Posterior cingulate gyrus (tissue), 11 donors: ENCODE data around the gene SPECC1L.
A peak's percentile ranks its signal among the peaks of the same experiment; 100 is the strongest.
"Not testable (repeated sequence)": the region's sequence is repeated elsewhere in the genome, so short reads cannot be mapped to it uniquely, and the experiment has no call there.

Experiments used
- DNase-seq, 10 donors: peaks; one replicate each; pipeline versions ENCODE4 v3.0.0 to v3.0.0-alpha.2; 2020 to 2021; ENCODE audit warnings: mixed read lengths in 3 of 10
- intact Hi-C: fragments of 100-400 bp; cut with DNase I; formaldehyde crosslinking; loops from one replicate; pipeline ENCODE4 v1.15.1; 2023

The SPECC1L gene

GRCh38 chr22:24245584-24246561 is 24.8 kb upstream of the SPECC1L start:
- DNase-seq: peak in 2 of 10 donors; percentile 57 to 59
- intact Hi-C loops: loop anchor here (5.0 kb wide), 1 partner anchor 59 kb away; no protein-coding TSS in a partner anchor

GRCh38 chr22:24247011-24247507 is 23.6 kb upstream of the SPECC1L start:
- intact Hi-C loops: loop anchor here (5.0 kb wide), 1 partner anchor 60 kb away; no protein-coding TSS in a partner anchor

DNA sequence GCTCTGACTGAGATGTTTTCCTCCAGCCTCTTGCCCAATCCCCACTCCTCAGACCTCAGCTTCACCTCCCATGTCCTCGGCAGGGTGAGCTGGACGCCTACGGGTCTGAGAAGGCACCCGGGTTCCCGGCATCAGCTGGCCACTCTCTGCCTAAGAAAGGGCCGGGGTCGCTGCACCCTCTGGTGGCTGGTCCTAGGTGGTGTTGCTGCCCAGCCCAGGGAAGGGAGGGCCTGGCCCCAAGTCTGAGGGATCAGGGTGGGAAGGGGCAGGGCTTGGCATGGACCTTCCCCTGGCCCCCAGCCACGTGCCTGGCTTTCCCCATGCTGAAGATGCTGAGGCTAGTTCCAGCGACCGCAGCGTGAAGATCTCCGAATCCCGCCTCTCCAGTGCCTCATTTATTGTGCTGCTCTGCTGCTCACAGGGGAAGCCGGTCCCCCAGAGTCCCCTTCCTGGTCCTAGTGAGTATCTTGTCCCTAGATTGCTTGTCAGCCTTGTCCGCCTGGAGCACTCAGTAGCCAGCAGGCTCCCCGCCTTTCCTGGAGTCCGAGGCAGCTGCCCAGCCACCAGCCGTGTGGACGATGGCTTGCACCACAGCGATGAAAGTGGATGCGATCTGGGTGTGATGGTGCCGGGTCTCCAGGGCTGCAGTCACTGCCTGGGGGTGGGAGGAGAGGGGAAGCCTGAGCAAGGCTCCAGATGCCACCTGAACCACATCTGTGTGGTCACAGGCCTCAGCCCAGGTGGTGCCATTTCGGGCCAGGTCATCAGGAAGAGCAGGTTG is 22.9 kb upstream of the SPECC1L start:
- intact Hi-C loops: loop anchor here (5.0 kb wide), 1 partner anchor 60 kb away; no protein-coding TSS in a partner anchor

More at GRCh38 chr22:24247011-24247507, 23.6 kb upstream of the SPECC1L start:
- peak in 1 of 10 donors; percentile 67 for DNase-seq

DNA sequence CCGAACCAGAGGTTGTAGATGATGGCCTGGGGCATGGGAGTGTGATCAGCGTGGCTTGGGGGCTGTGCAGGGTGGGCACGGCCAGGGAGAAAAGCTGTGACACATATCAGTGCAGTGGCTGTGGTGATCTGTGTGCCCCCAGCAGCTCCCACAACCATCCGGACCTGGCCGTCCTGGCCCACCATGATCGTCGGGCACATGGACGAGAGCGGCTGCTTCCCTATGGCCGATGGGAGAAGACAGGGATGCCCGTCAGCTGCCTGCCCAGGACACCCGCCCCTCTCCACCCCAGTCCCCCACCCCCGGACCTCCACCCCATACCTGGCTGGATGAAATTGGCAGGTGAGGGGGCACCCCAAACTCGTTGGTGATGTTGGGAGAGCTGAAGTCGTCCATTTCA is 22.0 kb upstream of the SPECC1L start:
- peak in 2 of 10 donors; percentile 39 to 62 for DNase-seq
- intact Hi-C loops: loop anchor here (5.0 kb wide), 1 partner anchor 61 kb away; no protein-coding TSS in a partner anchor

More for the DNA sequence above, 22.9 kb upstream of the SPECC1L start:
- DNase-seq: peak; percentile 60 to 96 (median 80)

- DNase-seq: not testable (repeated sequence)
- intact Hi-C loops: loop anchor here (5.0 kb wide), 1 partner anchor 62 kb away; no protein-coding TSS in a partner anchor
These were observed 21.2 kb upstream of the SPECC1L start for GRCh38 chr22:24249413-24249812.

GRCh38 chr22:24251286-24251685 is 19.3 kb upstream of the SPECC1L start:
- intact Hi-C loops: not testable (repeated sequence)
- peak in 1 of 10 donors; percentile 62 for DNase-seq

- peak in 1 of 10 donors; percentile 43 for DNase-seq
- intact Hi-C loops: not testable (repeated sequence)
These were observed 17.5 kb upstream of the SPECC1L start for GRCh38 chr22:24253126-24253525.

DNA sequence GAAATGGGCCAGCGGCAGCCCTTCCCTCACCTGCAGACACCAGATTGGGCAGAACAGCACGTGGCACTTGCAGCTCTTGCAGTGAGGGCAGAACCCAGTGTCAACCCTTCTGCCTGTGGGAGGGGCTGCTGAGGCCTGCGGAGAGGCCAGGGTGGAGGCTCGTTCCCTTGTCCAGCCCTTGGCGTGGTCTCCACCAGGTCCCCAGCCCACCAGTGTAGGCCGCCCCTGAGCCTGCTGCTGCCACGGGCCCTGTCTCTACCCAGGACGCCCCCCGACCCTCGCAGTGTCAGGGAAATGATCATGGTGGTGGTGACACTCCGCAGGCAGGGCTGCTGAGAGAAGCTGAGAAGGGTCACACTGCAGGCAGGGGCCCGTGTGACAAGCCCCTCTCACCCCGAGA is 14.5 kb upstream of the SPECC1L start:
- peak in 1 of 10 donors; percentile 26 for DNase-seq
- intact Hi-C loops: not testable (repeated sequence)

GRCh38 chr22:24256736-24257135 is 13.9 kb upstream of the SPECC1L start:
- intact Hi-C loops: not testable (repeated sequence)
- DNase-seq: peak in 1 of 10 donors; percentile 52

DNA sequence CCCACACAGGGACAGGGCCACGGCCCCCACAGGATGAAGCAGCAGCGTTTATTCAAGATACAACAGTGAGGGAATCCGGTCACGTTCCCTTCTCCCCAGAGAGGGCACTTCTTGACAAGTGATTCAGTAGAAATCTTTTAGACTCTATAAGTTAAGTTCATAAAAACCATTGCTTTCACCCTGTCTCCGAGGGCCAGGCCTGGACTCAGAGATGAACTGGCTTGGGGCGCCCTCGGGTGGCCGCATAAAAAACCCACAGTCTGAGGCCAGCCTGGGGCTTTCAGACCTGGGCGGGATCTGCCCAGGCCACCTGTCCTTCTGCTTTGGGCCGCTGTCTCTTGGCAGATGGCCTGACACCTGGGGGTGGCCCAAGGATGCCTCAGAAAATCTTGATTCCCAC is 11.2 kb upstream of the SPECC1L start:
- peak in 5 of 10 donors; percentile 38 to 90 (median 56) for DNase-seq
- intact Hi-C loops: not testable (repeated sequence)

DNA sequence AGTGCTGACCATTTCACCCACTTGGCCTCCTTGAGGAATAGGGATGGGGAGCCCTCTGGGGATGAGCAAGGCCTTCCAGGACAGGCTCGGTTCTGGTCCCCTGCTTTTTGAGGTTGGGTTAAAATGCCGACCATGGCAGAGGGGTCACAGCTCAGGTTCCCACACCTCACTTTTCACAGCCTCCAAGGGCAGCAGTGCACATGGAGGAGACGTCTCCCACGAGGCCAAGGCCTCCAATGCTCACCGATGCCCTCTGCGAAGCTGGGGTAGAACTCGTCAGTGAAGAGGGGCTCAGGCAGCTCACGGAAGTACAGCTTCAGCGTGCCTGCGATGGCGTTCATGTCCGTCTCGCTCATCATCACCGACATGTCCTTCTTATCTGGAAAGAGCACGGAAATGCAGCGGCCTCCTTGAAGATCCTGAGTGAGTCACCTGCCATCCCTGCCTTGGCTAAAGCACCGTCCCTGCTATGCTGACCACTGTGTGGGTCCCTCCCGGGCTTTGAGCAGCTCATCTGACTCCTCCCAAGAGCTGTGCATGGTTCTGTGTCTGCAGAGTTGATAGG is 8.4 kb upstream of the SPECC1L start:
- intact Hi-C loops: not testable (repeated sequence)
- peak in 1 of 10 donors; percentile 53 for DNase-seq

DNA sequence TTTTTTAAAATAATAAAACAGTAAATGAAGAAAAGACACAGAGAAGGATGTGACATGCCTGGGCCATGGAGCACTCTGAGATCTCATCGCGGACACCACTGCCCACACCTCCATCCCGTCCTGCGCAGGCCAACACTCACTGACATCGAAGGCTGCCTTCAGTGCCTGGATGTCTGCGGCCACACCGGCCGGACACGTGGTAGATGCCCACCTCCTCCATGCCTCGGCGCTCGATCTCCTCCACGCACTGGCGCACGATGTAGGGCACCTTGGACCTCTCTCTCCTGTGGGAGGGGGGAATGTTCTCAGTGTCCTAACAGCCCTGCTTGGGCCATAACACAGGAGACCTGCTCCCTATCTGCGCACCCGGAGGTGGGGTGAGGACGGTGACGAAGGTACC is 7.2 kb upstream of the SPECC1L start:
- intact Hi-C loops: not testable (repeated sequence)

DNA sequence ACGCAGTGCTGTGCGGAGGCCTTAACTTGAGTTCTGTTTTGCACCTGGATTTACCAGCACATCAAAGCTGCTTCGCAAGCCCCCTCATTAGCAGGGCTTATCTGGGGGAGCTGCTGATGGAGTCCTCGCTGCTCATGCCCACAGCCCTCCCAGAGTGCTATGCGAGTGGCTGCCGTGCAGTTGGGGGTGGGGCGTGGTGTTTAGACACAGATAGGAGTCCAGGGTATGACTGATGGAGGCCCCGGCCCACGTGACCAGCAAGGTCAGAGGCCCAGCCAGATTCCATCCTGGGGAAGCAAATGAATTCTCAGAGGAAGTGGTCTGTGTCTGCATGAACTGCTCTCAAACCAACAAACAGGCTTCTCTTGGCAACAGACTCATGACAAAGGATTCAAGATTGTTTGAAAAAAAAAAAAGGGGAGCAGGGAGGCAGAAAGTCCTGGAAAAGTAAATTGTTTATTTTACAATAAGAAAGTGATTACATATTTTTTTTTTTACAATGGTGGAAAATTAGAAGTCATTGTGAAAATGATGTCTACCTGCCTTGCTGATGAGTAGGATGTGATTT is 6.2 kb upstream of the SPECC1L start:
- DNase-seq, intact Hi-C loops: not testable (repeated sequence)

More for the DNA sequence above, 7.2 kb upstream of the SPECC1L start:
- peak in 1 of 10 donors; percentile 34 for DNase-seq

DNA sequence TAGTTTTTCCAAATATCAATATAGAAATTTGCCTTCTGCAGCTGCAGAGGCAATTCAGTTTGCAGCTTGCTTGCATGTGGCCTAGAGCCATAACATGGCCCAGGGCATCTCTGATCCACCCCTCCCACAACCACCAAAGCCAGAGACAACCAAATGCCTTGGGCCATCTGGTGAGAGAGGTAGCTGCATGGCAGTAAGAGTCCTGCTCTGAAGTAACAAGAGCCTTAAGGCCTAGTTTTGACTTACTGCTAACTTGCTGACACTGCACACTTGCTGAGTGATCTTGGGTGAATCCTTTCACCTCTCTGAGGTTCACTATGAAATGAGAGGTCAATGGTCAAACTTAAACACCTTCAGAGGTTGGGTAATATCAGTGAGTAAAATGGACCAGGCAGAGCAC is 4.9 kb upstream of the SPECC1L start:
- DNase-seq: no peak
- intact Hi-C loops: no loop called here

GRCh38 chr22:24266495-24266894 is 4.1 kb upstream of the SPECC1L start:
- peak in 1 of 10 donors; percentile 40 for DNase-seq
- intact Hi-C loops: not testable (repeated sequence)

DNA sequence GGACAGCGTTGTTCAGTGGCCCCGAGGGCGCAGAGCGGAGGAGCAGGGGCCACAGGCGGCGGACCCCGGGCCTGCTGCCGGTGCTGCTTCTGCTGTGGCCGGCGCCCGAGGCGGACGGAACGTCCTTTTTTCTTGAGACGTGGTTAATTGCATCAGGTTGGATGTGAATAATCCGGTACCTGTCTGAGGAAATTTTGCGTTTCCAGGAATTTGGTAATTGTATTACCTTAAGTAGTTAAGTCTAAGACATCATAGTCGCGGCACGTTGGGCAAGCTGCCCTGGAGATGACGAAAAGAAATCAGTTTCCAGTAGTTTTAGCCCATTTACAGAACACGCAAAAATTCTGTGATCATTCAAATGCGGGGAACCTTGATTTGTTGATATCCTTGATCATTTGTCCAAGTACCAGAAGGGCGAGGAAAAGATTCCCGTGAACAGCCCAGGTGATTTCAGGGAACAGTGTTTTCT is 789 bp downstream of the SPECC1L start:
- peak in 1 of 10 donors; percentile 78 for DNase-seq
- intact Hi-C loops: loop anchor here (2.0 kb wide), 1 partner anchor 283 kb away; the partner anchor contains the start of genes GUCD1 and SNRPD3

DNA sequence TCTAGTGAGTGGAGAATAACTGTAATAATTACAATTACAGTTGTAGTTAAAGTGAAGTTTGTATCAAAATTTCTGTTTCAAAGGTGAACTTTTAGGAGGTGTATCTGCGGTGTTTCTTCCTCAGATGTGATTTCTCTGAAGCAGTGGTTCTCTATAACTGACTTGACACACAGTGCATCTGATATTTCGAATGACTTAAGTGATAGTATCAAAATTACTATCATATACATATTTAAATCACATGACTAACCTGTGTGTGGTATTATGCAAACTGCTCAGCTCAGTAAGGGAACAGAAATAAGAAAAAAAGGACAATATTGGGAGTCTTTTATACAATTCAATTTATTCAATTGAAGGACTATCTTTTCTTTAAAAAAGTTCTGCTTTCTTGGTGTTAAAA is 2.4 kb downstream of the SPECC1L start:
- intact Hi-C loops: not testable (repeated sequence)

GRCh38 chr22:24273906-24274305 is 3.3 kb downstream of the SPECC1L start:
- intact Hi-C loops, DNase-seq: not testable (repeated sequence)

More for the DNA sequence above, 2.4 kb downstream of the SPECC1L start:
- DNase-seq: not testable (repeated sequence)

DNA sequence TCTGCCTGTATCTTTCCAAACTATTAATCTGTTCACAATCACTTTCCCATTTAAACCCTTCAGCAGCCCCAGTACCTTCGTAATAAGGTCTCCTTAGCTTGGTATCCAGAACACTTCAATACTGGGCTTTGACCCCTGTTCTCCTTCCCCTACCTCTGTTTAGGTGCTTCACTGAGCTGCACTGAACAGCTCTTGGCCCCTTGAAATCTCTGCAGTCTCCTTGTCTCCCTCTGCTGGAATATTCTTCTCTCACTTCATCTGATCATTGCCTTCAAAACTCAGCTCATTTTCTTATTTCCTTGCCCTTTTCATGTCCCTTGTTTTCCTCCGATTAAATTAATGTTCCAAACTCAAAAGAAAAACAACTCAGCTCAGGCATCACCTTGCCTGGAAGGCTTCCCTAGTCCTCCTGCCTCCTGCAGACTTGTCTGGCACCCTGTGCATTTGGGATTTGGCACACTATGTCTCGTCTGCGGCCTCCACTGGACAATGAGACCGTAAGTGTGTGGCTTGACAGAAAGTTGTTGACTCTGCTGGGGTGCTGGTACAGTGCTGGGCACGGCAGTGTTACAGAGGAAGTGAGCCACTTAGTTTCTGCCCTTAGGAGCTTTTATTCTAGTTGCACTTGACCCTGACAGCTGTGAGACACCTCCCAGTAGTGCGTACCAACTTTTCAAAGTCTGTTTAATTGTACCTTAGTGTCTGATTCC is 4.2 kb downstream of the SPECC1L start:
- intact Hi-C loops, DNase-seq: not testable (repeated sequence)
